ENCODE data around the gene LSM4.

DNA sequence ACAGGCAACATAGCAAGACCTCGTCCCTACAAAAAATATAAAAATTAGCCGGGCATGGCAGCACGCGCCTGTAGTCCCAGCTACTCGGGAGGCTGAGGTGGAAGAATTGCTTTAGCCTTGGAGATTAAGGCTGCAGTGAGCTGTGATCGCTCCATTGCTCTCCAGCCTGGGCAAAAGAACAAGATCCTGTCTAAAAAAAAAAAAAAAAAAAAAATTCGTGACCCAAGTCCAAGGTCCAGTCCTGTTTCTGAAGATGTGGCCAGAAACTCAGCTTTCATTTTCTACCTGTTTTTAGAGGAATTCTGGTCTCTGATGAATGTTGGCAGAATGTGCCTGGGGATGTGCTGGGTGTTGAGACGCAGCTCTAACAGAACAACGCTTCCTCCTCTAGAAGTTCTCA is 15.7 kb upstream of the LSM4 start:
- TF ChIP-seq EZH2 (IDR thresholded peaks at IDR 0.05) (no peak), EZH2phosphoT487 (IDR thresholded peaks at IDR 0.05) (no peak)
- TF ChIP-seq, protein P1, sequence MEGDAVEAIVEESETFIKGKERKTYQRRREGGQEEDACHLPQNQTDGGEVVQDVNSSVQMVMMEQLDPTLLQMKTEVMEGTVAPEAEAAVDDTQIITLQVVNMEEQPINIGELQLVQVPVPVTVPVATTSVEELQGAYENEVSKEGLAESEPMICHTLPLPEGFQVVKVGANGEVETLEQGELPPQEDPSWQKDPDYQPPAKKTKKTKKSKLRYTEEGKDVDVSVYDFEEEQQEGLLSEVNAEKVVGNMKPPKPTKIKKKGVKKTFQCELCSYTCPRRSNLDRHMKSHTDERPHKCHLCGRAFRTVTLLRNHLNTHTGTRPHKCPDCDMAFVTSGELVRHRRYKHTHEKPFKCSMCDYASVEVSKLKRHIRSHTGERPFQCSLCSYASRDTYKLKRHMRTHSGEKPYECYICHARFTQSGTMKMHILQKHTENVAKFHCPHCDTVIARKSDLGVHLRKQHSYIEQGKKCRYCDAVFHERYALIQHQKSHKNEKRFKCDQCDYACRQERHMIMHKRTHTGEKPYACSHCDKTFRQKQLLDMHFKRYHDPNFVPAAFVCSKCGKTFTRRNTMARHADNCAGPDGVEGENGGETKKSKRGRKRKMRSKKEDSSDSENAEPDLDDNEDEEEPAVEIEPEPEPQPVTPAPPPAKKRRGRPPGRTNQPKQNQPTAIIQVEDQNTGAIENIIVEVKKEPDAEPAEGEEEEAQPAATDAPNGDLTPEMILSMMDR (IDR thresholded peaks at IDR 0.05) = no peak

Data from neural progenitor cell (in vitro differentiated cells).